GM12892 (cell line): ENCODE data around the gene PCDHB11.
"Not testable (repeated sequence)": the region's sequence is repeated elsewhere in the genome, so short reads cannot be mapped to it uniquely, and the experiment has no call there.

ENCODE experiments used
- POLR2A ChIP-seq: IDR thresholded peaks from 2 replicates; pipeline ENCODE4 v1.6.1; 2011; ENCODE audit warnings: low read depth, low read length, control low read depth
- POLR2AphosphoS5 ChIP-seq: IDR thresholded peaks from 2 replicates; pipeline ENCODE4 v1.6.1; 2011; ENCODE audit warnings: low read depth, low read length, control low read depth

- TF ChIP-seq POLR2AphosphoS5, POLR2A: not testable (repeated sequence)
Observed at GRCh38 chr5:141179876-141180275, 19.6 kb upstream of the PCDHB11 start.
